AG09309 (cell line): ENCODE measurements around the gene INSRR.

ENCODE experiments used
- DNase-seq: peaks from one replicate; pipeline ENCODE4 v3.0.0-alpha.2; 2010; ENCODE audit warnings: low read depth
- H3K4me3 ChIP-seq: 2 replicates; pipeline ENCODE4 v1.5.1; 2011; ENCODE audit warnings: mild to moderate bottlenecking, low read depth, low read length, moderate library complexity; ENCODE audit not compliant: control insufficient read depth
- TF ChIP-seq, protein P1 (sequence below): IDR thresholded peaks from 2 replicates; pipeline ENCODE4 v1.5.1; 2011; ENCODE audit warnings: mild to moderate bottlenecking, low read depth, low read length, inconsistent platforms; ENCODE audit not compliant: insufficient read depth, control insufficient read depth; ENCODE audit errors: missing control alignments

The INSRR gene

GRCh38 chr1:156815307-156815826 lies 43.5 kb downstream of the INSRR start:
- H3K4me3 ChIP-seq = no peak overlapping the region
- DNase-seq = peak; percentile 74
- TF ChIP-seq, protein P1, sequence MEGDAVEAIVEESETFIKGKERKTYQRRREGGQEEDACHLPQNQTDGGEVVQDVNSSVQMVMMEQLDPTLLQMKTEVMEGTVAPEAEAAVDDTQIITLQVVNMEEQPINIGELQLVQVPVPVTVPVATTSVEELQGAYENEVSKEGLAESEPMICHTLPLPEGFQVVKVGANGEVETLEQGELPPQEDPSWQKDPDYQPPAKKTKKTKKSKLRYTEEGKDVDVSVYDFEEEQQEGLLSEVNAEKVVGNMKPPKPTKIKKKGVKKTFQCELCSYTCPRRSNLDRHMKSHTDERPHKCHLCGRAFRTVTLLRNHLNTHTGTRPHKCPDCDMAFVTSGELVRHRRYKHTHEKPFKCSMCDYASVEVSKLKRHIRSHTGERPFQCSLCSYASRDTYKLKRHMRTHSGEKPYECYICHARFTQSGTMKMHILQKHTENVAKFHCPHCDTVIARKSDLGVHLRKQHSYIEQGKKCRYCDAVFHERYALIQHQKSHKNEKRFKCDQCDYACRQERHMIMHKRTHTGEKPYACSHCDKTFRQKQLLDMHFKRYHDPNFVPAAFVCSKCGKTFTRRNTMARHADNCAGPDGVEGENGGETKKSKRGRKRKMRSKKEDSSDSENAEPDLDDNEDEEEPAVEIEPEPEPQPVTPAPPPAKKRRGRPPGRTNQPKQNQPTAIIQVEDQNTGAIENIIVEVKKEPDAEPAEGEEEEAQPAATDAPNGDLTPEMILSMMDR = no peak

GRCh38 chr1:156814571-156815260 lies 44.2 kb downstream of the INSRR start:
- DNase-seq = no peak
- no peak overlapping the region for H3K4me3 ChIP-seq
- TF ChIP-seq, protein P1 = no peak

- TF ChIP-seq, protein P1 = peak; percentile 48
- no peak for DNase-seq
- H3K4me3 ChIP-seq = no peak overlapping the region; the same call in 1 of the 2 replicates
These were observed 45.0 kb downstream of the INSRR start for GRCh38 chr1:156813750-156814570.

GRCh38 chr1:156813298-156813697 lies 45.6 kb downstream of the INSRR start:
- TF ChIP-seq, protein P1 = no peak
- no peak overlapping the region for H3K4me3 ChIP-seq
- no peak for DNase-seq

- no peak for DNase-seq
- TF ChIP-seq, protein P1 = no peak
- H3K4me3 ChIP-seq = no peak overlapping the region
These were observed 46.5 kb downstream of the INSRR start for GRCh38 chr1:156812293-156812990.

DNA sequence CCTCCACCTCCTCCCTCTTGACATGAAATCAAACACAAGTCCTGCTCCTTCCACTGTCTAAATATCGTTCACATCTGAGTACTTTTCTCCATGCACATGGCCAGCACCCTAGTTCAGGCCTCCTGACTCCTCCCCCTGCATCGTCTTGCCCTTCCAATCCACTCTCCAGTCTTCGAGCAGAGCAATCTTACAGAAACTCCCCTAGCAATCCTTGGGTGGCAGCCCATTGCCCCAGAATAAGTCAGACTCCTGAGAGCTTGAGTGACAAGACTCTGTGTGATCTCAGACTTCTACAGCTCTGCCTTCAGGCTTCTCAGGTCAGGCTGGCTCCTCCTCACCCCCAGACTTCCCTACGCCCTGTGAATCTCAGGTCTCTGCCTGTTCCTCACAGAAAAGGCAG lies 47.7 kb downstream of the INSRR start:
- H3K4me3 ChIP-seq = no peak overlapping the region
- TF ChIP-seq, protein P1 = no peak
- no peak for DNase-seq
